Measurements from ENCODE around the gene DERL3.

The DERL3 gene

DNA sequence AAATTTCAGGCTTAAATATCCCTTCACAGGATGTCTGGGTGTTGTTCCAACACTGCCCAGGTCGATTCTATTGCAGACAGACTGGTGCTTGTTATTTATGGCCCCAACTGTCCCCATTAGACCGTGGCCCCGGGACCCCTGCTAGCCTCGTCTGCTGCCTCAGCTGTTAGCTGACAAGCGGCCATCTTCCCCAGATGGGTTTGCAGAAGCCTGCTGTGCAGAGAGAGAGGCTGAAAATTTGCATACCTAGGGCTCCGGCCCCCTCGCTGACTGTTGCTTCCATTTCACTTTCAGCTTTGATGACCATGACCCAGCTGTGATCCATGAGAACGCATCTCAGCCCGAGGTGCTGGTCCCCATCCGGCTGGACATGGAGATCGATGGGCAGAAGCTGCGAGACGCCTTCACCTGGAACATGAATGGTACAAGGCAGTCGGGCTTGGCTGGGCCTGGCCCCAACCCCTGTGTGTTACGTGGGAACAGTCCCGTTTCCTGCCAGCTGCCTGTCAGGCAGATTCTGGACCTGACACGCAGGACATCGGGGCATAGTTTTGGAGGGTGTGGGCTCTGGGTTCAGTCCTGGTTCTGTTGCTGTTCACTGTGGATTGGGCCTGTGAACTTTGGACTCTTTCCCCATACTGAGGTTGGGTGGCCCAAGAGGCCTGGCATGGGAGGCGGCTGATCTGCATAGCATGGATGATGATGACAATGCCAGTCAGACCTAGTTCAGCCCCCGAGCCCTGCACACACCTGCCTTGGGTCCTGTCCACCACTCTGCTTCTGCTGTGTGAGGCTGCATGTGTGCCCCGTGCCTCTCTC lies 35.6 kb downstream of the DERL3 start:
- Histone ChIP-seq H3K27me3 (ENCODE audit: control insufficient read depth in 1 of 2, insufficient read depth in 2 of 2, low read length in 2 of 2) (no peaks in the 10 kb centered on the region), H3K9me3 (ENCODE audit: control insufficient read depth in 1 of 2, low read length in 2 of 2) (no peaks in the 10 kb centered on the region), H3K4me3 (ENCODE audit: low read depth in 1 of 2, low read length in 2 of 2) (peak overlapping the region in 1 of 2 donors; percentile 53), H3K4me1 (ENCODE audit: control insufficient read depth in 1 of 2, insufficient read depth in 2 of 2, low read length in 2 of 2) (no peaks in the 10 kb centered on the region), H3K27ac (ENCODE audit: low read depth, low read length) (no peak overlapping the region), H3K36me3 (ENCODE audit: control insufficient read depth in 1 of 2, insufficient read depth in 2 of 2, low read length in 2 of 2) (peaks cover 55 to 77% of the 10 kb centered on the region in 2 donors), H3K9ac (ENCODE audit: low read depth in 1 of 2, low read length in 2 of 2) (no peak overlapping the region)

DNA sequence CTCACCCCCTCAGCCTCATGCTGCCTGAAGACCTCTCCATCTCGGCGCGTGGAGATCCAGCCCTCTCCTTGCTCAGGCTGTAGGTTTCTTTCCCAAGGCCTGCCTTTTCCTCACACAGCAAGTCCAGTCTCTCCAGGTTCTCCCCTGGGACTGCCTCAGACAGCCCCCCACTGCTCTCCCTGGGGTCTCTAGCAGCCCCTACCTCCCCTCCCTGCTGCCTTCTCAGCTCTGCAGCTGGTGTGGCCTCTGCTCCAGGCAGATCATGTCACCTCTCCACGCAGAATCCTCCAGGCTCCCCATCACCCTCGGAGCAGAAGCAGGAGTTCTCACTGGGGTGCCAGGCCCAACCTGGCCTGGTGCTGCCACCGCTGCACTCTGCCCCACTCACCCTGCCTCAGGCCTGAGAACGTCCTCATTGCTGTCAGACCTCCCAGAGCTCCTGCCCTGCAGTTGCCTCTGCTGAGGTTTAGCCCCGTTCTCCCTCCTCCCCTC lies 36.9 kb downstream of the DERL3 start:
- H3K4me1 ChIP-seq (ENCODE audit: control insufficient read depth in 1 of 2, insufficient read depth in 2 of 2, low read length in 2 of 2): no peaks in the 10 kb centered on the region
- no peak overlapping the region for H3K27ac ChIP-seq (ENCODE audit: low read depth, low read length)
- no peak overlapping the region for H3K4me3 ChIP-seq (ENCODE audit: low read depth in 1 of 2, low read length in 2 of 2)
- no peak overlapping the region for H3K9ac ChIP-seq (ENCODE audit: low read depth in 1 of 2, low read length in 2 of 2)
- peaks cover 59 to 80% of the 10 kb centered on the region in 2 donors for H3K36me3 ChIP-seq (ENCODE audit: control insufficient read depth in 1 of 2, insufficient read depth in 2 of 2, low read length in 2 of 2)
- no peaks in the 10 kb centered on the region for H3K9me3 ChIP-seq (ENCODE audit: control insufficient read depth in 1 of 2, low read length in 2 of 2)
- no peaks in the 10 kb centered on the region for H3K27me3 ChIP-seq (ENCODE audit: control insufficient read depth in 1 of 2, insufficient read depth in 2 of 2, low read length in 2 of 2)

DNA sequence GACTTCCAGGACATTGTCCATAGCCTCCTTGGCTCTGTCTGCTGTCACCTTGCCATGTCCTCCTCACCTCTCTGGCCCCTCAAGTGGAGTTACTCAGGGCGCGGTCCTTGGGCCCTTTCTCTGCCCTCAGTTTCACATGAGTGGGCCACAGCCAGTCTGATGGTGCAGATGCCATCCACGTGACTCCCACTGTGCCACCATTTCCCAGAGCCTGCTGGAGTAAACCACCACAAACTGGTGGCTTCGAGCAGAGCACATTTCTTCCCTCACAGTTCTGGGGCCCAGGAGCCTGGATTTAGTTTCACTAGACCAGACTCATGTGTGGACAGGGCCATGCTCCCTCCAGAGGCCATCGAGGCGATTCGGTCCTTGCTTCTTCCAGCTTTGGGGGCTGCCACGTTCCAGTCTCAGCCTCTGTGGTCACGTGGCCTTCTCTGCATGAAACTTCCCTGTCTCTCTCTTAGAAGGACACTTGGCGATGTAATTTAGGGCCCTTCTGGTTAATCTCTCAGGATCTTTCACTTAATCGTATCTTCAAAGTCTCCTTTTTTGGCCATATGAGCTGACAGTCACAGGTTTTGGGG lies 37.5 kb downstream of the DERL3 start:
- H3K4me3 ChIP-seq (ENCODE audit: low read depth in 1 of 2, low read length in 2 of 2): no peak overlapping the region
- no peaks in the 10 kb centered on the region for H3K4me1 ChIP-seq (ENCODE audit: control insufficient read depth in 1 of 2, insufficient read depth in 2 of 2, low read length in 2 of 2)
- no peaks in the 10 kb centered on the region for H3K9me3 ChIP-seq (ENCODE audit: control insufficient read depth in 1 of 2, low read length in 2 of 2)
- peaks cover 60 to 80% of the 10 kb centered on the region in 2 donors for H3K36me3 ChIP-seq (ENCODE audit: control insufficient read depth in 1 of 2, insufficient read depth in 2 of 2, low read length in 2 of 2)
- no peak overlapping the region for H3K27ac ChIP-seq (ENCODE audit: low read depth, low read length)
- H3K9ac ChIP-seq (ENCODE audit: low read depth in 1 of 2, low read length in 2 of 2): no peak overlapping the region
- H3K27me3 ChIP-seq (ENCODE audit: control insufficient read depth in 1 of 2, insufficient read depth in 2 of 2, low read length in 2 of 2): no peaks in the 10 kb centered on the region

DNA sequence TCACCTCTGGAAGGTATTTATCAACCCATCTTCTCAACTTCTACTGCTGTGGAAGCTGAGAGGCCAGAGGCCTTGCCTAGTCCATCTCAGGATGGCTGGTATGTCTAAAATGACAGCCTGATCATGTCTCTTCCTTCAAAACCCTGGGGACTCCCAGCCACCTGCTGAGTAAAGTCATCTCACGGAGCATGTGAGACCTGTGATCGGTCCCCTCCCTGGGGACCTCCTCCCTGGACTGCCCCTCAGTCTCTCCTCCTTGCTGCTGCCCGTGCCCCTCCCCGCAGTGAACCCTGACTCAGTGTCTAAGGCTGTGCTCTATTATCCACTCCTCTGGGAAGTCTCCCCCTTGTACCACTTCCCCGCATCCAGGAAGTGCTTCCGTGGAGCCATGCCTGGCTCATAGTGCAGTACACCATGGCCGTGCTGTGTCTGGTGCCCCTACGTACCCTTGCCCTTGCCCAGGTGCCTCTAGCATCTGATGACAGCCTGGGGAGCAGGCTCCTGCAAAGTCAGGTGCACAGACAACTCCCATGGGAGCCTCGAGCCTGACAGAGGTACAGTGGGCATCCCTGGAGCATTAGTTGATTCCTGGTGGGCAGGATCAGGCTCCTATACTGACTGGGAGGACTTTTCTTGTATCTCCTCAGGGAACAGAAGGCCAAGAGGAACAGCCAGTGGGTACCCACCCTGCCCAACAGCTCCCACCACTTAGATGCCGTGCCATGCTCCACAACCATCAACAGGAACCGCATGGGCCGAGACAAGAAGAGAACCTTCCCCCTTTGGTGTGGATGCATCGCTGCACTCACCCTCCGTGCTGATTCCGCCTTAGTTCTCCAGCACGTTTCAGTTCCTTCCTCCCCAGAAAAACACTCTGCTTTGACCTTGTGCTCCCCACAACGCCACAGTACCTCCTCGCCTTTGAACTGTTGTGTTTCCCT lies 38.2 kb downstream of the DERL3 start:
- no peaks in the 10 kb centered on the region for H3K4me1 ChIP-seq (ENCODE audit: control insufficient read depth in 1 of 2, insufficient read depth in 2 of 2, low read length in 2 of 2)
- H3K27me3 ChIP-seq (ENCODE audit: control insufficient read depth in 1 of 2, insufficient read depth in 2 of 2, low read length in 2 of 2): no peaks in the 10 kb centered on the region
- H3K9me3 ChIP-seq (ENCODE audit: control insufficient read depth in 1 of 2, low read length in 2 of 2): no peaks in the 10 kb centered on the region
- H3K27ac ChIP-seq (ENCODE audit: low read depth, low read length): no peak overlapping the region
- no peak overlapping the region for H3K9ac ChIP-seq (ENCODE audit: low read depth in 1 of 2, low read length in 2 of 2)
- no peak overlapping the region for H3K4me3 ChIP-seq (ENCODE audit: low read depth in 1 of 2, low read length in 2 of 2)
- H3K36me3 ChIP-seq (ENCODE audit: control insufficient read depth in 1 of 2, insufficient read depth in 2 of 2, low read length in 2 of 2): peaks cover 58 to 75% of the 10 kb centered on the region in 2 donors

DNA sequence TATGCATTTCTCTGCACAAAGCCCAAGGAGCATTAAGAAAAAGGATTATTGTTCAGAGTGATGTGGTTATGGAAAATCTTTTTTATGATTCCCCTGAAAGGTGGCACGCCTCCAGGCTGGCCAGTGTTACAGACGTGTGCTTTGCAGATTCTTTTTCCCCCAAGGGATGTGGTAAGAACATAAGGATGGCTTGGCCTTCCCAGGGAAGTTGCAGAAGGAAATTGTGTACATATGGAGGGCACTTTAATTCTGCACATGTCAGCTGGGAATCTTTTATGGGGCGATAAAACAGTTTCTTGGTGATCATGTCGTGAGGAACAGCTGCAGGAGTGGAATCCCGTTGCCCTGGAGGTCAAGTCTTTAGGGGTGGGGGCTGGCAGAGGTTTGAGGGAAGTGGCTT lies 42.3 kb downstream of the DERL3 start:
- H3K36me3 ChIP-seq (ENCODE audit: control insufficient read depth in 1 of 2, insufficient read depth in 2 of 2, low read length in 2 of 2): peaks cover 41 to 77% of the 10 kb centered on the region in 2 donors
- no peaks in the 10 kb centered on the region for H3K9me3 ChIP-seq (ENCODE audit: control insufficient read depth in 1 of 2, low read length in 2 of 2)
- H3K4me1 ChIP-seq (ENCODE audit: control insufficient read depth in 1 of 2, insufficient read depth in 2 of 2, low read length in 2 of 2): no peaks in the 10 kb centered on the region
- no peak overlapping the region for H3K4me3 ChIP-seq (ENCODE audit: low read depth in 1 of 2, low read length in 2 of 2)
- H3K27ac ChIP-seq (ENCODE audit: low read depth, low read length): no peak overlapping the region
- no peaks in the 10 kb centered on the region for H3K27me3 ChIP-seq (ENCODE audit: control insufficient read depth in 1 of 2, insufficient read depth in 2 of 2, low read length in 2 of 2)
- H3K9ac ChIP-seq (ENCODE audit: low read depth in 1 of 2, low read length in 2 of 2): no peak overlapping the region

DNA sequence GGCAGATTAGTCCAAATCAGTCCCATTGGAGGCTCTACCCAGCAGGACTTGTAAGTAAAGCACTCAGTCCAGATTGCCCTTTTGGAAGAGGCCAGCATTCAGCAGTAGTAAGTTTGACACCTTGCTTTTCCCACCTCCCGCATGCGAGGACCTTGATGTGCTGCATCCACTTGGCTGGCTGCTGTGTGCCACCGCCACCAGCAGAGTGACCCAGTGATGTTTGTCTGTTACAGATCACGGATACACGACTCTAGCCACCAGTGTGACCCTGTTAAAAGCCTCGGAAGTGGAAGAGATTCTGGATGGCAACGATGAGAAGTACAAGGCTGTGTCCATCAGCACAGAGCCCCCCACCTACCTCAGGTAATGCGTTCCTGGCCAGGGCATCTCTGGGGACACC lies 45.5 kb downstream of the DERL3 start:
- H3K36me3 ChIP-seq (ENCODE audit: control insufficient read depth in 1 of 2, insufficient read depth in 2 of 2, low read length in 2 of 2): peaks cover 23 to 64% of the 10 kb centered on the region in 2 donors
- no peaks in the 10 kb centered on the region for H3K9me3 ChIP-seq (ENCODE audit: control insufficient read depth in 1 of 2, low read length in 2 of 2)
- no peak overlapping the region for H3K27ac ChIP-seq (ENCODE audit: low read depth, low read length)
- H3K9ac ChIP-seq (ENCODE audit: low read depth in 1 of 2, low read length in 2 of 2): no peak overlapping the region
- no peak overlapping the region for H3K4me3 ChIP-seq (ENCODE audit: low read depth in 1 of 2, low read length in 2 of 2)
- no peaks in the 10 kb centered on the region for H3K27me3 ChIP-seq (ENCODE audit: control insufficient read depth in 1 of 2, insufficient read depth in 2 of 2, low read length in 2 of 2)
- peaks cover 7 to 10% of the 10 kb centered on the region in 2 donors for H3K4me1 ChIP-seq (ENCODE audit: control insufficient read depth in 1 of 2, insufficient read depth in 2 of 2, low read length in 2 of 2)

DNA sequence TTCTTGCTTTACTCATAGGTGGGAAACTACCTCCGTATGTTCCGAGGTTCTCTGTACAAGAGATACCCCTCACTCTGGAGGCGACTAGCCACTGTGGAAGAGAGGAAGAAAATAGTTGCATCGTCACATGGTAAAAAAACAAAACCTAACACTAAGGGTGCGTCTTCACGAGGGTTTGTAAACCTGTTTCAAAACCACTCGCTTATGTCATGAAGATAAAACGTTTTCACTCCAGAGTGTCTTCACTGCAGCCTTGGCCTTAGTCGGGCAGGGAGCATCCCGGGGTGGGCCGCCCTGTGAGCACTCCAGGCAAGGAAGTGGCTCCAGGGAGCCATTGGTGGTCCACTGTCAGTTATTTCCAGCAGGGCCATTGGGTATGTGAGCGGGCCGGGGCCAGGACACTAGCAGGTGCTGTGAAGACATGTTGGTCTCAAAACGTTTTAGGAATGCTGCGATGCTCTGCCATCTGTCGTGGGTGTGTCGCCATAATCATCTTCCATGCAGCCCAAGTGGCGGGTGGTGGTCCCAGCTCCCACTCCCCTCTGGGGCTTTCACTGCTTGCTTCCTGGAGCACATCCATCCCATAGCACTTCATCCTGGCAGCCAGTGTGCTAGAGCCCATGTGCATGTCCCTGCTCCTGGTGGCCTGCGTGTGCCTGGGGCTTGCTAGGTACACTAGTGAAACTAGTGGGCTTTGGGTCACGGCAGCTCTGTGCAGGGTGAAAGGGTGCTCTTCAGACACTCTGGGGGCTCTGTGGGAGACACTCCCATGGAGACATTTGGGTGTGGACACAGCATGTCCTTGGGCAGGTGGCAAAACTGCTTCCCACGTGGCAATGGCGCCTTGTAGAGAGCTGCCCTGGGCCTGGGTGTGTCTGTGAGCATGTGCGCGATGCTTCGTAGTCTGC lies 46.8 kb downstream of the DERL3 start:
- H3K4me1 ChIP-seq (ENCODE audit: control insufficient read depth in 1 of 2, insufficient read depth in 2 of 2, low read length in 2 of 2): peaks cover 15 to 18% of the 10 kb centered on the region in 2 donors
- peaks cover 19 to 56% of the 10 kb centered on the region in 2 donors for H3K36me3 ChIP-seq (ENCODE audit: control insufficient read depth in 1 of 2, insufficient read depth in 2 of 2, low read length in 2 of 2)
- no peaks in the 10 kb centered on the region for H3K9me3 ChIP-seq (ENCODE audit: control insufficient read depth in 1 of 2, low read length in 2 of 2)
- no peaks in the 10 kb centered on the region for H3K27me3 ChIP-seq (ENCODE audit: control insufficient read depth in 1 of 2, insufficient read depth in 2 of 2, low read length in 2 of 2)
- no peak overlapping the region for H3K4me3 ChIP-seq (ENCODE audit: low read depth in 1 of 2, low read length in 2 of 2)
- no peak overlapping the region for H3K9ac ChIP-seq (ENCODE audit: low read depth in 1 of 2, low read length in 2 of 2)
- no peak overlapping the region for H3K27ac ChIP-seq (ENCODE audit: low read depth, low read length)

DNA sequence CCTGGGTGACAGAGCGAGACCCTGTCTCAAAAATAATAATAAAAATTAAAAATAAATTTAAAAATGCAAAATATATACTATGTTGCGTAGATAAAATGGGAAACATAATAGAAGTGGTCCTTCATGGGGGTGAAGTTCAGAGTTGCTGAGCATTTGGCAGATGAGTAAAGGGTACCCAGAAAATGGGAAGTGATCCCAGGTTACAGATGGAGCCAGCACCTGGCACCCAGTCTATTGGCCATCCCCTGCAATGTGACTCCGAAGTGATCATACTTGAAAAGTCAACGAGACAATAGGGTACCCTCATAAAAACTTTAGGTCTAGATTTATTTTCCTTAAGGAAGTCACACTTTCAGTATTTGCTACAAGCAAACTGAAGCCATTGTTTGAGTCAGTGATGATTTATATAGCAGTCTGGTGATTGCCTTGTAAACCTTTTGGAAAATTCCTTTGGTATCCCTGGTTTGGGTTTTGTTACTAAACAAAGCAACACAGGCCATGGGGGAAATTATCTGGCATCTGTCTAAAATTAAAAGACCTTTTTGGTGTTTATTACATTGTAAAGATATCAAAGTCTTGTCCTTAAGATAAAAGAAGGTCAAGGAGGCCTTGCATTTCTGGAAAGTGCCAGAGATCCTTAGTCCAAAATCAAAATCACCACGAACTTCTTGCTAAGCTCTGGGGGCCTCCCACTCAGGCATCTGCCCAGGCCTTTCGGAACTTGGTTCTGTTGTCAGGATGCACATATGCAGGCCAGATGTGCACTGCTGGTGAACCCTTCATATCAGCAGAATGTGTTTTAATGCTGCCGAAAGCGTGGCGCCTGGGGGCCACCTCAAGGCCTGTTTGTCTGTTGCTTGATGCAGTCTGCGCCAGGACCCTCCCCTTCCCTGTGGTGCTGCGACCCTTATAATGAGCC lies 47.7 kb downstream of the DERL3 start:
- H3K27me3 ChIP-seq (ENCODE audit: control insufficient read depth in 1 of 2, insufficient read depth in 2 of 2, low read length in 2 of 2): no peaks in the 10 kb centered on the region
- H3K9me3 ChIP-seq (ENCODE audit: control insufficient read depth in 1 of 2, low read length in 2 of 2): no peaks in the 10 kb centered on the region
- no peak overlapping the region for H3K4me3 ChIP-seq (ENCODE audit: low read depth in 1 of 2, low read length in 2 of 2)
- peaks cover 14 to 49% of the 10 kb centered on the region in 2 donors for H3K36me3 ChIP-seq (ENCODE audit: control insufficient read depth in 1 of 2, insufficient read depth in 2 of 2, low read length in 2 of 2)
- no peak overlapping the region for H3K9ac ChIP-seq (ENCODE audit: low read depth in 1 of 2, low read length in 2 of 2)
- peaks cover 21 to 23% of the 10 kb centered on the region in 2 donors for H3K4me1 ChIP-seq (ENCODE audit: control insufficient read depth in 1 of 2, insufficient read depth in 2 of 2, low read length in 2 of 2)
- H3K27ac ChIP-seq (ENCODE audit: low read depth, low read length): no peak overlapping the region
